ENCODE measurements around the gene PELO.

DNA sequence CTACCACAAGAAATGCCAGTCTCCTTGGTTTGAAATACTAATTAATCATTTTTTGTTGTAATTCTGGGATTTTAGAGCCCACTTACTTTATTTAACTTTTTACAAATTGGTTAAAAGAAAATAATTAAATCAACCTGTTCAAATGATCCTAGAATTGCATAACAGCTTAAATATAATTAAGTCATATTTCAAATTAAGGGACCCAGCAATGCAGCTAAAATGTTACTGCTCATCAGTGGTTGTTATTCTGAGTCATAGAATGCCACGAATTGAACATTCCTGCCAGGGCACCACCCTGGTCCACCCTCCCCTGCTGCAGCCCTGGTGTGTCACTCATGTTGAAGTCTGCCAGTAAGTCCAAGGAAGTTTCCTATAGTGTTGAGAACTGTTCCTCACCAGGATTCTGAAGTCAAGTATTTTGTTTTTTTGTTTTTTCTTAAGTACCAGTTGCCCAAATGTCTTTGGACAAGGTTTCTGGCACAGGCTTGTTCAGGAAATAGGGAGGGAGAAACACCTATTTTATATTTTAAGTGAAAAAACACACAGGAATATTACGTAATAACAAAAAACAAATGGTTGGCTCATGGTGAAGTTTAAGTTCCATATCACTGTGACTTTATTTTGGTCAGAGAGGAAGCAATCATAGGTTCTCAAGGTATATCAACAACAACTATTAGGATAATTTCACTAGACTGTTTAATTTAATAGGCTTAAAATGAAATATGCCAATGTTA is 4.3 kb upstream of the PELO start:
- TF ChIP-seq, protein P1, sequence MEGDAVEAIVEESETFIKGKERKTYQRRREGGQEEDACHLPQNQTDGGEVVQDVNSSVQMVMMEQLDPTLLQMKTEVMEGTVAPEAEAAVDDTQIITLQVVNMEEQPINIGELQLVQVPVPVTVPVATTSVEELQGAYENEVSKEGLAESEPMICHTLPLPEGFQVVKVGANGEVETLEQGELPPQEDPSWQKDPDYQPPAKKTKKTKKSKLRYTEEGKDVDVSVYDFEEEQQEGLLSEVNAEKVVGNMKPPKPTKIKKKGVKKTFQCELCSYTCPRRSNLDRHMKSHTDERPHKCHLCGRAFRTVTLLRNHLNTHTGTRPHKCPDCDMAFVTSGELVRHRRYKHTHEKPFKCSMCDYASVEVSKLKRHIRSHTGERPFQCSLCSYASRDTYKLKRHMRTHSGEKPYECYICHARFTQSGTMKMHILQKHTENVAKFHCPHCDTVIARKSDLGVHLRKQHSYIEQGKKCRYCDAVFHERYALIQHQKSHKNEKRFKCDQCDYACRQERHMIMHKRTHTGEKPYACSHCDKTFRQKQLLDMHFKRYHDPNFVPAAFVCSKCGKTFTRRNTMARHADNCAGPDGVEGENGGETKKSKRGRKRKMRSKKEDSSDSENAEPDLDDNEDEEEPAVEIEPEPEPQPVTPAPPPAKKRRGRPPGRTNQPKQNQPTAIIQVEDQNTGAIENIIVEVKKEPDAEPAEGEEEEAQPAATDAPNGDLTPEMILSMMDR (IDR thresholded peaks at IDR 0.05): no peak
- TF ChIP-seq POLR2A (IDR thresholded peaks at IDR 0.05): no peak
